AG20443 (cell line): Measurements from ENCODE around the gene COLEC11.
"Not testable (repeated sequence)": the region's sequence is repeated elsewhere in the genome, so short reads cannot be mapped to it uniquely, and the experiment has no call there.

Experiments used
- DNase-seq: peaks from one replicate; pipeline ENCODE4 v3.0.0; 2012; ENCODE audit warnings: low spot score, mixed read lengths

COLEC11 gene

GRCh38 chr2:3654531-3655225 lies 59.8 kb downstream of the COLEC11 start:
- DNase-seq = no peak

GRCh38 chr2:3655871-3656761 lies 61.2 kb downstream of the COLEC11 start:
- DNase-seq = no peak

- no peak for DNase-seq
These were observed 62.1 kb downstream of the COLEC11 start for GRCh38 chr2:3656762-3657721.

- no peak for DNase-seq
These were observed 63.0 kb downstream of the COLEC11 start, which contains the start of gene ALLC for GRCh38 chr2:3657881-3658280. ALLC (plus strand) TSS chr2:3658200; CDS start chr2:3671158, 12,958 bp downstream.

GRCh38 chr2:3659447-3660432 lies 64.8 kb downstream of the COLEC11 start:
- no peak for DNase-seq

- DNase-seq = not testable (repeated sequence)
These were observed 65.7 kb downstream of the COLEC11 start for GRCh38 chr2:3660640-3661039.

- DNase-seq = no peak
These were observed 66.3 kb downstream of the COLEC11 start for GRCh38 chr2:3661149-3661660.

GRCh38 chr2:3662239-3662638 lies 67.3 kb downstream of the COLEC11 start:
- DNase-seq = no peak

- no peak for DNase-seq
These were observed 69.2 kb downstream of the COLEC11 start for GRCh38 chr2:3664118-3664517.

- DNase-seq = no peak
These were observed 70.0 kb downstream of the COLEC11 start for GRCh38 chr2:3664925-3665324.

GRCh38 chr2:3665886-3666612 lies 71.1 kb downstream of the COLEC11 start:
- no peak for DNase-seq

- no peak for DNase-seq
These were observed 71.7 kb downstream of the COLEC11 start for GRCh38 chr2:3666613-3666975.

- DNase-seq = no peak
These were observed 72.3 kb downstream of the COLEC11 start for GRCh38 chr2:3667151-3667631.

GRCh38 chr2:3669656-3670055 lies 74.7 kb downstream of the COLEC11 start:
- no peak for DNase-seq

- DNase-seq = no peak
These were observed 75.5 kb downstream of the COLEC11 start for GRCh38 chr2:3670376-3670775.

- DNase-seq = no peak
These were observed 76.0 kb downstream of the COLEC11 start for GRCh38 chr2:3670941-3671340.

- no peak for DNase-seq
These were observed 78.2 kb downstream of the COLEC11 start for GRCh38 chr2:3672861-3673678.

- no peak for DNase-seq
These were observed 79.3 kb downstream of the COLEC11 start for GRCh38 chr2:3674066-3674845.
